A549 (cell line): ENCODE measurements around the gene GIMAP5. TPM values are rescaled to one million over a fixed set of nuclear protein-coding genes. Genes with fewer than 3 reads are reported as not detected.

ENCODE experiments used
- ATAC-seq, 2 experiments: fragments of 200-7000 bp in 1 of 2; fragments of >200 bp in 1 of 2; cut with Nextera tagmentation in 1 of 2; cut with Tn5 transposase in 1 of 2; 3 replicates each; pipeline versions ENCODE4 v1.8.0 to v1.9.1; 2018 to 2020; ENCODE audit warnings: mild to moderate bottlenecking in 1 of 2, moderate library complexity in 1 of 2
- CTCF ChIA-PET: fragments of 300-600 bp; sonication (Branson Sonifier 250); formaldehyde crosslinking; extraction: SDS; loops from one replicate; lab custom pipeline; 2021; ENCODE audit warnings: antibody characterized with exemption, inconsistent platforms; lab: Yijun Ruan, JAX
- POLR2A ChIA-PET: fragments of 350-600 bp; formaldehyde crosslinking; extraction: SDS; loops from one replicate; lab custom pipeline; 2021; ENCODE audit warnings: antibody characterized with exemption, inconsistent platforms; lab: Yijun Ruan, JAX
- DNase-seq, 2 experiments: peaks; one replicate each; pipeline versions ENCODE4 v3.0.0 to v3.0.0-alpha.2; 2011 to 2016; ENCODE audit warnings: low read depth in 1 of 2, low spot score in 1 of 2
- FAIRE-seq: peaks from 2 replicates; lab custom pipeline; 2011; peaks lifted over from hg19 to GRCh38; lab: Jason Lieb, UNC
- H3K27ac ChIP-seq, 2 experiments: fragments of >200 bp; sonication (Bioruptor Twin); formaldehyde crosslinking; 3 replicates each; pipeline ENCODE4 v1.5.1; 2016 to 2017
- H3K4me1 ChIP-seq: fragments of >200 bp; sonication (Bioruptor Twin); formaldehyde crosslinking; 3 replicates; pipeline ENCODE4 v1.6.1; 2016
- H3K4me2 ChIP-seq: fragments of >200 bp; sonication (Bioruptor Twin); formaldehyde crosslinking; 3 replicates; pipeline ENCODE4 v1.6.1; 2016
- H3K4me3 ChIP-seq: fragments of >200 bp; sonication (Bioruptor Twin); formaldehyde crosslinking; 3 replicates; pipeline ENCODE4 v1.5.1; 2016
- H3K9me3 ChIP-seq: fragments of >200 bp; sonication (Bioruptor Twin); formaldehyde crosslinking; 3 replicates; pipeline ENCODE4 v1.6.1; 2016
- CBX2 ChIP-seq: fragments of 200-600 bp; sonication (generic); IDR thresholded peaks from 2 replicates; pipeline ENCODE4 v1.6.1; 2016; ENCODE audit warnings: low read depth, mild to moderate bottlenecking, borderline replicate concordance
- EP300 ChIP-seq, 2 experiments: fragments of >200 bp; sonication (Bioruptor Twin); formaldehyde crosslinking; IDR thresholded peaks; 2 replicates in 1 of 2; 3 replicates in 1 of 2; pipeline ENCODE4 v1.6.1; 2016 to 2017
- GATA3 ChIP-seq: IDR thresholded peaks from 2 replicates; pipeline ENCODE4 v1.6.1; 2012; ENCODE audit warnings: borderline replicate concordance
- HDAC2 ChIP-seq: fragments of 200-600 bp; sonication (generic); IDR thresholded peaks from 2 replicates; pipeline ENCODE4 v1.6.1; 2016
- HEYL ChIP-seq: fragments of 250-450 bp; sonication (Bioruptor Pico); IDR thresholded peaks from 2 replicates; pipeline ENCODE4 v1.8.0; 2021; ENCODE audit warnings: mild to moderate bottlenecking, moderate library complexity
- HOXB5 ChIP-seq: fragments of 250-450 bp; sonication (Bioruptor Pico); IDR thresholded peaks from 2 replicates; pipeline ENCODE4 v1.5.0; 2020; ENCODE audit warnings: mild to moderate bottlenecking, moderate library complexity
- KDM5A ChIP-seq: fragments of 200-600 bp; sonication (generic); IDR thresholded peaks from 2 replicates; pipeline ENCODE4 v1.6.1; 2016; ENCODE audit warnings: antibody characterized with exemption, mild to moderate bottlenecking
- MYC ChIP-seq: IDR thresholded peaks from 2 replicates; pipeline ENCODE4 v1.6.1; 2012; ENCODE audit warnings: mild to moderate bottlenecking, inconsistent platforms, low read length, improper control_type of control experiment, borderline replicate concordance
- POLR2AphosphoS2 ChIP-seq: conservative IDR thresholded peaks from 2 replicates; pipeline ENCODE4 v1.6.1; 2012; ENCODE audit warnings: low read length, improper control_type of control experiment, inconsistent platforms
- RAD21 ChIP-seq, 2 experiments: fragments of >200 bp in 1 of 2; sonication (Bioruptor Twin) in 1 of 2; formaldehyde crosslinking in 1 of 2; IDR thresholded peaks in 1 of 2; conservative IDR thresholded peaks in 1 of 2; 2 replicates in 1 of 2; 3 replicates in 1 of 2; pipeline ENCODE4 v1.6.1; 2012 to 2018; ENCODE audit warnings: inconsistent platforms in 1 of 2
- RCOR1 ChIP-seq: fragments of 150-350 bp; IDR thresholded peaks from 2 replicates; pipeline ENCODE4 v1.6.1; 2014; ENCODE audit warnings: antibody characterized with exemption, low read length, low read depth
- RFX5 ChIP-seq: fragments of 450-650 bp; IDR thresholded peaks from 2 replicates; pipeline ENCODE4 v1.7.1; 2014; ENCODE audit warnings: antibody characterized with exemption, mild to moderate bottlenecking, moderate library complexity
- RNF2 ChIP-seq: fragments of 200-600 bp; sonication (generic); IDR thresholded peaks from 2 replicates; pipeline ENCODE4 v1.6.1; 2016; ENCODE audit warnings: low read depth, mild to moderate bottlenecking, antibody characterized with exemption, moderate library complexity, borderline replicate concordance
- SMC3 ChIP-seq: fragments of >200 bp; sonication (Bioruptor Twin); formaldehyde crosslinking; IDR thresholded peaks from 3 replicates; pipeline ENCODE4 v1.6.1; 2018; ENCODE audit warnings: inconsistent platforms
- ZNF302 ChIP-seq: fragments of 250-450 bp; sonication (Bioruptor Pico); IDR thresholded peaks from 2 replicates; pipeline ENCODE4 v1.9.0; 2021; ENCODE audit warnings: inconsistent platforms, mild to moderate bottlenecking, moderate library complexity
- polyA plus RNA-seq, 4 experiments: library from polyadenylated mRNA; depleted of rRNA in 3 of 4; stranded (reverse); fragments of >200 nt; fragmentation: RNase III in 1 of 4; extraction: RNeasy Plus Mini Kit Qiagen cat#74134 plus additional on column Dnase treatment in 1 of 4; gene quantifications; 2 replicates in 3 of 4; 3 replicates in 1 of 4; pipeline ENCODE4 v1.2.3, GENCODE V29; 2011 to 2017
- TF ChIP-seq, protein P1 (sequence below): fragments of >200 bp; sonication (Bioruptor Twin); formaldehyde crosslinking; IDR thresholded peaks from 2 replicates; pipeline ENCODE4 v1.6.1; 2016
- TF ChIP-seq, protein P2 (sequence below): fragments of 200-600 bp; sonication (generic); IDR thresholded peaks from 2 replicates; pipeline ENCODE4 v1.6.1; 2016; ENCODE audit warnings: antibody characterized with exemption, mild to moderate bottlenecking, moderate library complexity
- TF ChIP-seq, protein P3 (sequence below): IDR thresholded peaks from 2 replicates; pipeline ENCODE4 v1.6.1; 2012; ENCODE audit warnings: low read depth, borderline replicate concordance
- TF ChIP-seq, protein P4 (sequence below): fragments of 250-450 bp; sonication (Bioruptor Pico); IDR thresholded peaks from 2 replicates; pipeline ENCODE4 v1.5.0; 2020; ENCODE audit warnings: low read depth, mild to moderate bottlenecking, moderate library complexity
- TF ChIP-seq, protein P5 (sequence below): fragments of 250-450 bp; sonication (Bioruptor Pico); IDR thresholded peaks from 2 replicates; pipeline ENCODE4 v1.5.0; 2021; ENCODE audit warnings: mild to moderate bottlenecking, moderate library complexity, borderline replicate concordance

Gene GIMAP5
- polyA plus RNA-seq, 2 of the 4 experiments (the other 2 are of a cell fraction) = not detected

DNA sequence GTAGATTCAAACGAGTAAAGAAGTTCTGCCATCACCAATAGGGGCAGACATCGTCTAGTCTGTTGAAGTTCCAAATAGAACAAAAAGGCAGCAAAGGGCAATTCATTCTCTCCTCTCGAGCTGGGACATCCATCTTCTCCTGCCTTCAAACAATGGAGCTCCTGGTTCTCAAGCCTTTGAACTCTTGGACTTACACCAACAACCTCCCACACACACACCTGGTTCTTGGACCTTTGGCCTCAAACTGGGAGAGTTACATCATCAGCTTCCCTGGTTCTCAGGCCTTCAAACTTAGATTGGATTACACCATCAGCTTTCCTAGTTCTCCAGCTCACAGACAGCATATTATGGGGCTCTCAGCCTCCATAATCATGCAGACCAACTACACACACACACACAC is 9.8 kb upstream of the GIMAP5 start (continued):
- no peak for TF ChIP-seq HEYL (CRISPR knock-in tag)
- TF ChIP-seq, protein P1, sequence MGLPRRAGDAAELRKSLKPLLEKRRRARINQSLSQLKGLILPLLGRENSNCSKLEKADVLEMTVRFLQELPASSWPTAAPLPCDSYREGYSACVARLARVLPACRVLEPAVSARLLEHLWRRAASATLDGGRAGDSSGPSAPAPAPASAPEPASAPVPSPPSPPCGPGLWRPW = no peak

DNA sequence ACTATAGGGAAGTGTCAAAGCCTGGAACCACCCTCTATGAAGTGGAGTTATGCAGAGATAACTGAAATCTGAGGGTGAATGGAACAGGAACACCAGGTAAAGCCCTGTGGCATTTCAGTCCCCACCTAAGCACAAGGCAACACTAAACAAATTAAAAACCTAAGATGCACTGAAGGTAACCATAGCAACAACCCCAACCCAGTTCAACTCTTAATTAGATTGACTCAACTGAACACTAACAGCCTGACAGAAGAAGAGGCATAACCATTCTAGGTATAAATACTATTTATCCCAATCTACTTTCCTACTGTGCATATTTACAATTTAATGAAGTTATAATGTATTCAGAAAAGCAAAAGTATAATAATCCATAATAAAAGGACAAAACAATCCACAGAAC is 9.2 kb upstream of the GIMAP5 start:
- H3K4me1 ChIP-seq = no peaks in the 10 kb centered on the region
- no peak overlapping the region for H3K4me2 ChIP-seq
- no peak overlapping the region for H3K27ac ChIP-seq
- DNase-seq (no peak), FAIRE-seq (no peak), ATAC-seq (no peak)
- ChIA-PET POLR2A (no interaction called here), CTCF (no interaction called here)
- no peak for TF ChIP-seq RFX5
- no peak for TF ChIP-seq MYC
- TF ChIP-seq SMC3 = no peak
- TF ChIP-seq GATA3 = no peak
- no peak for TF ChIP-seq KDM5A
- TF ChIP-seq HOXB5 (CRISPR knock-in tag) = no peak
- no peak for TF ChIP-seq CBX2
- no peak for TF ChIP-seq RNF2
- no peak for TF ChIP-seq ZNF302 (CRISPR knock-in tag)
- TF ChIP-seq, protein P2, sequence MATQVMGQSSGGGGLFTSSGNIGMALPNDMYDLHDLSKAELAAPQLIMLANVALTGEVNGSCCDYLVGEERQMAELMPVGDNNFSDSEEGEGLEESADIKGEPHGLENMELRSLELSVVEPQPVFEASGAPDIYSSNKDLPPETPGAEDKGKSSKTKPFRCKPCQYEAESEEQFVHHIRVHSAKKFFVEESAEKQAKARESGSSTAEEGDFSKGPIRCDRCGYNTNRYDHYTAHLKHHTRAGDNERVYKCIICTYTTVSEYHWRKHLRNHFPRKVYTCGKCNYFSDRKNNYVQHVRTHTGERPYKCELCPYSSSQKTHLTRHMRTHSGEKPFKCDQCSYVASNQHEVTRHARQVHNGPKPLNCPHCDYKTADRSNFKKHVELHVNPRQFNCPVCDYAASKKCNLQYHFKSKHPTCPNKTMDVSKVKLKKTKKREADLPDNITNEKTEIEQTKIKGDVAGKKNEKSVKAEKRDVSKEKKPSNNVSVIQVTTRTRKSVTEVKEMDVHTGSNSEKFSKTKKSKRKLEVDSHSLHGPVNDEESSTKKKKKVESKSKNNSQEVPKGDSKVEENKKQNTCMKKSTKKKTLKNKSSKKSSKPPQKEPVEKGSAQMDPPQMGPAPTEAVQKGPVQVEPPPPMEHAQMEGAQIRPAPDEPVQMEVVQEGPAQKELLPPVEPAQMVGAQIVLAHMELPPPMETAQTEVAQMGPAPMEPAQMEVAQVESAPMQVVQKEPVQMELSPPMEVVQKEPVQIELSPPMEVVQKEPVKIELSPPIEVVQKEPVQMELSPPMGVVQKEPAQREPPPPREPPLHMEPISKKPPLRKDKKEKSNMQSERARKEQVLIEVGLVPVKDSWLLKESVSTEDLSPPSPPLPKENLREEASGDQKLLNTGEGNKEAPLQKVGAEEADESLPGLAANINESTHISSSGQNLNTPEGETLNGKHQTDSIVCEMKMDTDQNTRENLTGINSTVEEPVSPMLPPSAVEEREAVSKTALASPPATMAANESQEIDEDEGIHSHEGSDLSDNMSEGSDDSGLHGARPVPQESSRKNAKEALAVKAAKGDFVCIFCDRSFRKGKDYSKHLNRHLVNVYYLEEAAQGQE = no peak
- no peak for TF ChIP-seq RCOR1
- TF ChIP-seq, protein P3, sequence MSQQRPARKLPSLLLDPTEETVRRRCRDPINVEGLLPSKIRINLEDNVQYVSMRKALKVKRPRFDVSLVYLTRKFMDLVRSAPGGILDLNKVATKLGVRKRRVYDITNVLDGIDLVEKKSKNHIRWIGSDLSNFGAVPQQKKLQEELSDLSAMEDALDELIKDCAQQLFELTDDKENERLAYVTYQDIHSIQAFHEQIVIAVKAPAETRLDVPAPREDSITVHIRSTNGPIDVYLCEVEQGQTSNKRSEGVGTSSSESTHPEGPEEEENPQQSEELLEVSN = no peak
- TF ChIP-seq EP300 (IDR thresholded peaks at IDR 0.05) = no peak
- TF ChIP-seq RAD21 (conservative IDR thresholded peaks at IDR 0.05 in 1 of 2, IDR thresholded peaks at IDR 0.05 in 1 of 2) = no peak
- TF ChIP-seq POLR2AphosphoS2 = no peak
- TF ChIP-seq, protein P4, sequence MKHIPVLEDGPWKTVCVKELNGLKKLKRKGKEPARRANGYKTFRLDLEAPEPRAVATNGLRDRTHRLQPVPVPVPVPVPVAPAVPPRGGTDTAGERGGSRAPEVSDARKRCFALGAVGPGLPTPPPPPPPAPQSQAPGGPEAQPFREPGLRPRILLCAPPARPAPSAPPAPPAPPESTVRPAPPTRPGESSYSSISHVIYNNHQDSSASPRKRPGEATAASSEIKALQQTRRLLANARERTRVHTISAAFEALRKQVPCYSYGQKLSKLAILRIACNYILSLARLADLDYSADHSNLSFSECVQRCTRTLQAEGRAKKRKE = no peak
- TF ChIP-seq, protein P1 = no peak
- TF ChIP-seq HEYL (CRISPR knock-in tag) = no peak
- TF ChIP-seq HDAC2 = no peak
- TF ChIP-seq, protein P5, sequence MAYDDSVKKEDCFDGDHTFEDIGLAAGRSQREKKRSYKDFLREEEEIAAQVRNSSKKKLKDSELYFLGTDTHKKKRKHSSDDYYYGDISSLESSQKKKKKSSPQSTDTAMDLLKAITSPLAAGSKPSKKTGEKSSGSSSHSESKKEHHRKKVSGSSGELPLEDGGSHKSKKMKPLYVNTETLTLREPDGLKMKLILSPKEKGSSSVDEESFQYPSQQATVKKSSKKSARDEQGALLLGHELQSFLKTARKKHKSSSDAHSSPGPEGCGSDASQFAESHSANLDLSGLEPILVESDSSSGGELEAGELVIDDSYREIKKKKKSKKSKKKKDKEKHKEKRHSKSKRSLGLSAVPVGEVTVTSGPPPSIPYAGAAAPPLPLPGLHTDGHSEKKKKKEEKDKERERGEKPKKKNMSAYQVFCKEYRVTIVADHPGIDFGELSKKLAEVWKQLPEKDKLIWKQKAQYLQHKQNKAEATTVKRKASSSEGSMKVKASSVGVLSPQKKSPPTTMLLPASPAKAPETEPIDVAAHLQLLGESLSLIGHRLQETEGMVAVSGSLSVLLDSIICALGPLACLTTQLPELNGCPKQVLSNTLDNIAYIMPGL (CRISPR knock-in tag) = no peak
- H3K4me3 ChIP-seq = no peak overlapping the region
- H3K9me3 ChIP-seq = no peaks in the 10 kb centered on the region; the same call in 2 of the 3 replicates
